Stimulated activated CD8-positive, alpha-beta memory T cell treated with anti-CD3 and anti-CD28 coated beads, Interleukin-15, amount 100 ng/mL, for 4 hours (primary cell): Measurements from ENCODE around the gene HOXC5.
"Not testable (repeated sequence)": the region's sequence is repeated elsewhere in the genome, so short reads cannot be mapped to it uniquely, and the experiment has no call there.

Source experiments
- DNase-seq, 2 donors: peaks; one replicate each; pipeline ENCODE4 v3.0.0-alpha.2; 2020; ENCODE audit warnings: low read depth in 2 of 2

Gene HOXC5

DNA sequence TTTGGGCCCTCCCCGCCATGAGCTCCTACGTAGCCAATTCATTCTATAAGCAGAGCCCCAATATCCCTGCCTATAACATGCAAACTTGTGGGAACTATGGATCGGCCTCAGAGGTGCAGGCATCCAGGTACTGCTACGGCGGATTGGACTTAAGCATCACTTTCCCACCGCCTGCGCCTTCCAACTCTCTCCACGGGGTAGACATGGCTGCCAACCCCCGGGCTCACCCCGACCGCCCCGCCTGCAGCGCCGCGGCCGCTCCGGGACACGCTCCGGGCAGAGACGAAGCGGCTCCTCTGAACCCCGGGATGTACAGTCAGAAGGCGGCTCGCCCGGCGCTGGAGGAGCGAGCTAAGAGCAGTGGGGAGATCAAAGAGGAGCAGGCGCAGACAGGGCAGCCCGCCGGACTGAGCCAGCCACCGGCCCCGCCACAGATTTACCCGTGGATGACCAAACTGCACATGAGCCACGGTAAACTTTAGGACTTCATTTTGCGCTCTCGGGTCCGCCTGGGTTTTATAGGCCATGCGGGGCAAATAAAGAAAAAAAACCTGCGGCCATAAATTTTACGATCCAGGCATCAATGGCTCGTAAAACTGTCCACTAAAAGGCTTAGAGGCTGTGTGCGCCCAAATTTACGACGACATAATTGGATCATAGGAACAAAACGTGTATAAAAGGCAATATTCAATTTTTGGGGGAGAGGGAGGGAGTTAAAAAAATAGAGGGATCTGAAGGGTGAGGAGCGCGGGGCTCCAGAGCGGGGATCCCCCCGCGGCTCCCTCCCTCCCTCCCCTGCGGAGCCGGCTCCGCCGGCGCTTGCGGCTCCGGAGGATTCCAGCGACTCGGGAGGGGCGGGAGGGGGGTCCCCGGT, 493 bp downstream of the HOXC5 start:
- DNase-seq: no peak

DNA sequence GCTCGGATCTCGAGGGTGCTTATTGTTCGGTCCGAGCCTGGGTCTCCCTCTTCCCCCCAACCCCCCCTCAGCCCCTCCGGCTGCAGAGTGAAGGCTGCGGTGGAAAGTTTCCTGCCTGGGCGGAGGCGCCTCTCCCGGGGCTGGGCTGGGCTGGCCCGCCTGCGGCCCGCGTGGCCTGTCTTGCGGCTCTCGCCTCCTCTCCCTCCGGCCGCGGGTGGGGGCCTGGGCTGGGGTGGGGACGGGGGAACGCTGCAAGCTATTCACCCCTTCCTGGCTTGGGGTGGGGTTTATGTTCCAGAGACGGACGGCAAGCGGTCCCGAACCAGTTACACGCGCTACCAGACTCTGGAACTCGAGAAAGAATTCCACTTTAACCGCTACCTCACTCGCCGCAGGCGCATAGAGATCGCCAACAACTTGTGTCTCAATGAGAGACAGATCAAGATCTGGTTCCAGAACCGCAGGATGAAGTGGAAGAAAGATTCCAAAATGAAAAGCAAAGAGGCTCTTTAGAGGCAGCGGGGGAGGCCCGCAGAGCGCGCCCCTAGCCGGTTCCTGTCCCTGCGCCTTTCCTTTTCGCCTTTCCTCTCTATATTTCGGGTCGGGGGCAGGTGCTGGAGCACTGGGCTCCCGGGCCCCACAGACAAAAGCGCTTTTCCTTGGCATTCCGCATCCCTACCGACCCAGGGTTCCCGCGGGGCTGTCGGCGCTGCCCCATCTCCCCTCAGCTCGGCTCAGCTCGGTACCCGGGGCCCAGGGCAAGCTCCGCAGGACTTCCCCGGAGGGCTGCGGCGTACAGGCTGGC, 1.3 kb downstream of the HOXC5 start:
- no peak for DNase-seq

DNA sequence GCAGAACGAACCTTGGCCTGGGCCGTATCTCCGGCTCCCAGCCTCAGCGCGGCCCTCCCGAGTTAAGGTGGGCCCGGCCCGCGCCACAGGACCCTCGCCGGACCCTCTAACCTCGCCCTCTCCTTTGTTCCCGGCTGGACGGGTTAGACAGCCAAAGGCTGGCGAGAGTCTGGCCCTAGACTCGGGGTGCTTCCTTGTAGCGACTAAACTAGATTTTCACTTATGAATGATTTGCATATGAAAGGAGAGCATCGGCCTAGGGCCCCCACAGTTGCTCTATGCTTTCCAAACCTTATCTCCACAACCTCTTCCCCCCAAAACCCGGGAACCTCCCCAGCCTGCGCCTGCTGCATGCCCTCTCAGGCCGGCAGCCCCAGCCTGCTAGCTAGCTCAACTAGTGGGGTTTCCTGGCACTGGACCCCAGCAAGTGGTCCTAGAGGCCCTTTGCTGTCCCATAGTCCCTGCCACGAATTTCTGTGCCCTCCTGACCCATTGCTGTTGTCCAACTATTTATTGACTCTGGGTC, 2.0 kb downstream of the HOXC5 start:
- DNase-seq: no peak

DNA sequence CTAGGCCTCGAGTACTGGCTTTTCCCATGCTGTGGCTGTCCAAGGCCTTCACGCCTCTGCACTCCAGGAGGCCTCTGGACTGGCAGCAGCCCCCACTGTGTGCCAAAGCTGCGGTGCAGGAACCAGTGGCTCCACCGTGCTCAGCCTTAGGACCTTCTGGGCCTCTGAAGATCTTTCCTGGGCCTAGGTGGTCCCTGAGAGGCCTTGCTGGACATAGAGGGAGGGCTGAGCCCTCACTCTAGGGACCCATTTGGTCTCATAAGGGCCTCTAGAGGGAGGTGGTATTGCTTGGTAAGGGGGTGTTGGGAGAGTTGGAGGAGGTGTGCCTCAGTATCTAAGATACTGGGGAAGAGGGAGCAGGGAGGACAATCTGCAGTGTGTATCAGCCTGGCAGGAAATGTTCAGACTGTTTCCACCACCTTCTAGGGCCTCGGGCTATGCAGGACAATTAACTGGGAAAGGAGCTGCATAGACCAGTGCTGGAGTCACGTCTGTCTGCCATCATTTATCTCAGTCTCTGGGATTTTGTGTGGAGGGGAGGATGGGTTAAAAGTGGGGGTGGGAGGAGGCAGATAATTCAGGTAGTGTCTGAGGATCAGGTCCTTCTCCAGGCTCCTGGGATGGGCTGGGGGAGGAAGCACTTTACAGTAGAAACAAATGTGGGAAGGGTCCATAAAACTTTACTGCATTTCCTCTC, 2.9 kb downstream of the HOXC5 start:
- no peak for DNase-seq

DNA sequence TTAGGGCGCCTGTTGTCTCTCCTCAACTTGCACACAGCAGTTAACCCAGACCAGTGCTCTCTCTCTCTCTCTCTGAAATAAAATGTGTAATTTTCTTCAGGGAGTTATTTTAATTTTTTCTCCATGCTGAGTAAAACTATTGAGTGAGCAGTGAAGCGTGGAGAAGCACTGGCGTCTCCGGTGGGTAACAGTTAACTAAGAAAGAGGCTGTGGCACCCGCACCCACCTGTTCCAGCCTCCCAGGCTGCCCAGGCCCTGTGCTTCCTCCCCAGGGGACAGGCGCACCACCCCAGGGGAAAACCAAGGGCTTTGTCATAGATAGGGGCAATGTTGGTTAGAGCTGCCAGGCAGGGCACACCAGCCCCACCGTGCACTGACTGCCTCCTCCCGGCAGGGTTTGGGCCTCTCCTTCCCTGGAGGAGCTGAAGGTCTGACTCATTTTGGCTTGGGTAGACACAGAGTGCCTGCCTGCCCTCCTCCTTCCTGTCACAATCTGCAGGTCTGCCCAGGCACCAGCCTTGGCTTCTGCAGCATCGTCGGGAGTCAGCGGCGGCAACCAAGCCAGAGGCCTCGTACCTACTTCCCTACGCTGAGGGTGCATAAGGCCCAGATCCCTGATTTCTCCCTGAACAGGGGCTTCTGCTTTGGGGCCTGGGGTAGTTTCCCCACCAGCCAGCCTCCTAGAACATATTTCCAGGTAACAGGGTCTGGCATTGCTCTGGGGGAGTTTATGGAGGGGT, 3.9 kb downstream of the HOXC5 start:
- DNase-seq: no peak

DNA sequence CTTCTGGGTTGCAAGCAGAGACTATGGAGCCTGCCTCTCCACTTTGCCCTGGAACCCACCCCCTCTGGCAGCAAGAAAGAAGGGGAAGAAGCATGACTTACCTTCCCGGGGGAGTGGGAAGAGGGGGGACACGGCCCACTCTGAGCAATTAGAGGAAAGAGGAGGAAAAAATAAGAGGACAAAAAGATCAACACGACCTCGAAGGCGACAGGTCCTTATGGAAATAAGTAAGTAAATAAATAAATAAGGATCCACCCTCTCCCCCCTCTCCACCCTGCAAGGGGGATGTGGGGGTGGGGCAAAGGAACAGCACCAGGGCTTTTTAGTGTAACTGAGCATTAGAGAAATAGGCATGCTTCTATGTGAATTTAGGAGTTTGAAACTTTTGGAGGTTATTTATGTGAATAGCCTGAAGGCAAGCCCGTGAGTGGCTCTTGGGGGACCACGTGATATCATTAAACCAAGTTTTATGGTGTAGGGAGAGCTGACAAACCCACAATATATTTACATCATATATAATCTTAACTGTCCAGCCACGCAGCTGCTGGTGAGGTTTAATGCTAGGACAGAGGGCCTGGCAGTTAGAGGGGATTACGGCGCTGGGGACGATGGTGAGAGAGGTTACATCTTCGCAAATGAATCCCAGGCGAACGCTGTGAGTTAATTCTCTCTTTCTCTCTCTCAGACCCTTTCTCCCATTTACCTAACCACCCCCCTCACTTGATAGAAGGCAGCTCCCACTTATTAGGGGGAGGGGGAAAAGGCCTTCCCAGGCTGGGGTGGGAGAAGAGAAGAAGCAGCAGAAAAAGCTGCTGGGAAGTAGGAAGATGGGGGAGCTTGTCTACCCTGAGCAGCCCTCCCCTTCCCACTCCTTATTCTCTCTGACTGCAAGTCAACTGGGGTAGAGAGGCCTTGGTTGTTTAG, 4.8 kb downstream of the HOXC5 start:
- no peak for DNase-seq

DNA sequence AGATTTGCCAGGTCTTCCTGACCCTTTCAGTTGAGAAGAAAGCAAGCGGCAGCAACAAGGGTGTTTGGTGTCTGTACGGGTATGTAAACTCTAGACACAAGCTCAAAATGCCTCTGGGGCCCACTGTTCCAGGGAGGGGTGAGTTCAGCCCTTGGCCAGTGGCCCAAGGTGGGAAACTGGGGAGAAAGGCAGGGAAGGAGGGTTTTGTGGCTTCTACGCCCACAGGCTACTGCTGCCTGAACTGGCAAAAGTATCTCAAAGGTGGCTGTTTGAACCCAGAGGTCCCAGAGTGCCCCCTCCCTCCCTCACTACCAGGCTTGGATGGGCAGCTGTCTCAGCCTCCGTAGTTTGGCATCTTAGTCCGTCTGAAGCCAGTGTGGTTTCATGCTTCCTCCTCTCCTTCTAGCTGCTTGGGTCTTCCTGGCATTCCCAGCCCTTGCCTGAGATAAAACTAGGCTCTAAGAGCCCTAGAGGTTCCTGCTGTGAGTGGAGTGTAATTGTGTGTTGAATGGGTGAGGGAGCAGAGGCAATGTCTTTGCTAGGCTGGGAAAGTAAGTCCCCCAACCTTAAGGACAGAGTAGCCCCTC, 5.5 kb downstream of the HOXC5 start:
- no peak for DNase-seq

DNA sequence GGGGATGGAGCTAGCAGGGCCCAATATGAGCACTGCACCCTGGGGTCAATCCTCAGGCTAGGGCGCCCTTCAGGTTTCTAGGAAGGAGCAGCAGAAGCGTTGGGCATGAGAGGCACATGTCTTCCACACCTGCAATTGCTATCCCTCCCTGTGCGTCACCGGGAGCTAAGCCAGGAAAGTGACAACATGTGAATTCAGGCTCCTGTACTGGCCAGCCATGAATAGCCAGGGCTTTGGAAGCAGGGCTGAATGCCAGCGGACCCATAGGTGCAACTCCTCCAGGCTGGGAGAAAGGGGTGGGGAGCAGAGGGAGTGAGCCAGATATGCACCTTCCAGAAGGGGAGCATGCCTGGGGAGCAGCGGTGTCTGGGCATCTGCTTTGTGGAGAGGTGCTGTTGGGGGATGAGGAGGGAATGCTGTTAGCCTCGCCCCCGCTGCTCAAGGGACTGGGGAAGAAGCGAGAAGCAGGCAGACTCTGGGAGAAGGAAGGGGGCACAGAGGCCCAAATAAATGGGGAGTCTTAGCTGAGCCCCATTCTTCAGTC, 6.1 kb downstream of the HOXC5 start:
- no peak for DNase-seq

DNA sequence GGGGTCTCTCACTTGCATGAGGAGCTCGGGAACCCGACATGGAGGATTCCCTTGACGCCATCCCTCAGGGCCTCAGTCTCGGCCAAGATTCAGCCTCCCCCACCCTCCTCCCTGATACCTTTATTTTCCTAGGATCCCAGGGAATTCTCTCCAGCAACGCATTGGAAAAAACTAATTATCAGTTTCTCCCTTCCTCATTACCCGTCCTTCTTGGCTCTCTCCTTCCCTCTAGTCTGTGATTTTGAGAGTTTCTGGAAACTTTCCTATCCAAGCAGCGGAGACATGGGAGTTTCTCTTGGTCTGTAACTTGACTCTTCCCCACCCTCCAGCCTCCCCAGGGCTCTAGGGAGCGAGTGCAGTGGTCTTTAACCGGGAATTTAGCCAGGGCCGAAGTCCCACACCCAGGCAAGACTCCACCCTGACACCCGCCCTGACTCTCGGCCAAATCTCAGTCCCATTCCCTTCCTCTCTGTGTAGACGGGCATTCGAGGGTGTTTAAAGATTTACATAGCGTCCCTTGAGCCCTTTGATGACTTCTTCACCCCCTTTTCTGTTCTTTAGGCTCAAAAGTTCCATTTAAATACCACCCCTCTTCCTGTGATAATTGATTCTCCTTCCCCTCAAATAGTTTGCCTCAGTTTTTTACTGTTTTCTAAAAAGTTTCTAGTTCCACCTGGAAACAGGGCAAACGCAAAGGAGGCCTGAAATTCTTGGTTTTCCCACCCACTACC, 6.7 kb downstream of the HOXC5 start:
- no peak for DNase-seq

DNA sequence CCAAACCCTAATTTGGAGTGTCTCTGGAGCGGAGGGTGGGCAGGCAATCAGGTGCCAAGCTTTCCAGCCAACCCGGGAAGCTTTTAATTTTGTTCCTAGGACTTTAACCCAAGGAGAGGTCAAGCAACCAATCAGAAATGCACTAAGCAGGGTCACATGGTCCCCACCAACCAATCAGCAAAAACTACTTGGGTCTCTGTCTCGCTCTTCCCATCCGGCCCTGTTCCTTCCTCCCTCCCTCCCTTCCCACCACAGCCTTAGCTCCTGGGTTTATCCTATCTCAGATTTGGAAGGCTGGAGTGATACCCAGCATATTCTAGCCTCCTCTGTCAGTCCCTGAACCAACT, 7.3 kb downstream of the HOXC5 start:
- no peak for DNase-seq

DNA sequence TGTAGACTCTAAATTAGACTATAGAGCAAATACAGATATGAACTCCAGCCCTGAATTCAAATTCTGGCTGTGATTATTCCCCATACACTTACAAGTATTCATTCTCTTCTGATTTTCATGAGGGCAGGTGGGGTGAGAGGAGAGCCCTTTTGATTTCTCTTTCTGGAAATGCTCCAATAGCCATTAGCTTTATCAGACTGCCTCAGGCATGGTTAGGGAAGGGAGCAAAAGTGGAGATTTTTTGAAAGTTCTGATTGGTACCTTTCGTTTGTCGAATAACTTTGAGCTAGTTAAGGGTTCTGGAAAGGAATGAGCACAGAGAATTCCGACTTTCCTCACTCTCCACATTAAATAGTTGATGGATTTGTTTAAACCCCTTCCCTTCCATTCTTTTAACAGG, 7.8 kb downstream of the HOXC5 start:
- DNase-seq: no peak

DNA sequence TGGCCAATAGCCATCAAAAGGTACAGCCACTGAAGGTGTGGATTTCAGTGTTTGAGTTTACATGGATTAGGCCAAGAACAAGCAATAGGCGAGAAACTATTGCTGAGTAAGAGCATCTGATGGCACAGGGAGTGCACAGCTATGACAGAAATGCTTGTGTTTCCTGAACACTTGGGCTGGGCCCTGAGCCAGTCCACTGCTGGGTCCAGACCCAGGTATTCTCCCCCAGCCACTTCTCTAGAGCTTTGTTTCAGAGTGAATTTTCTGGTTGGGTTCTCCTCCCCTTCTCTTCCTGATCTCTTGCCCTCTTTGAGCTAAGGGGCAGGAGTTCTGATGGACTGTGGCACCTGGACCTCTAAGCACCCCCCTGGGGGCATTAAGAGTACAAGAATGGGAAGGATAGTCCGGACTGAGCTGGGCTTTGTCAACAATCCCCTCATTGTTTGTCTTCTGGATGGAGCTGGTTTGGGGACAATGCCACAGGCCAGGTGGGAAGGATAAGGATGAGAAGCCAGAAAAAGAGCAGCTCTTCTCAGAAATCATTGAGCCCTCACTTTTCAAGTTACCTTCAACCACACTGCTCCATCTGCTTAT, 8.3 kb downstream of the HOXC5 start:
- no peak for DNase-seq

DNA sequence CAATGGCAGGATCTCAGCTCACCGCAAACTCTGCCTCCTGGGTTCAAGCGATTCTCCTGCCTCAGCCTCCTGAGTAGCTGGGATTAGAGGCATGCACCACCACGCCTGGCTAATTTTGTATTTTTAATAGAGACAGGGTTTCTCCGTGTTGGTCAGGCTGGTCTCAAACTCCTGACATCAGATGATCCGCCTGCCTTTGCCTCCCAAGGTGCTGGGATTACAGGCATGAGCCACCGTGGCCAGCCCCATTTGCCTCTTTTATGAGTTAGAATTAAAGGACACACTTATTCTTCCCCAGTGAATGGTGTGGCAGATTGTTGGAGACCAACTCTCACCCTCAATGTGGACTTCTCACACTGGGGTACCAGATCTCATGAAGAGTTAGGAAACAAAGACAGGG, 9.2 kb downstream of the HOXC5 start:
- not testable (repeated sequence) for DNase-seq

DNA sequence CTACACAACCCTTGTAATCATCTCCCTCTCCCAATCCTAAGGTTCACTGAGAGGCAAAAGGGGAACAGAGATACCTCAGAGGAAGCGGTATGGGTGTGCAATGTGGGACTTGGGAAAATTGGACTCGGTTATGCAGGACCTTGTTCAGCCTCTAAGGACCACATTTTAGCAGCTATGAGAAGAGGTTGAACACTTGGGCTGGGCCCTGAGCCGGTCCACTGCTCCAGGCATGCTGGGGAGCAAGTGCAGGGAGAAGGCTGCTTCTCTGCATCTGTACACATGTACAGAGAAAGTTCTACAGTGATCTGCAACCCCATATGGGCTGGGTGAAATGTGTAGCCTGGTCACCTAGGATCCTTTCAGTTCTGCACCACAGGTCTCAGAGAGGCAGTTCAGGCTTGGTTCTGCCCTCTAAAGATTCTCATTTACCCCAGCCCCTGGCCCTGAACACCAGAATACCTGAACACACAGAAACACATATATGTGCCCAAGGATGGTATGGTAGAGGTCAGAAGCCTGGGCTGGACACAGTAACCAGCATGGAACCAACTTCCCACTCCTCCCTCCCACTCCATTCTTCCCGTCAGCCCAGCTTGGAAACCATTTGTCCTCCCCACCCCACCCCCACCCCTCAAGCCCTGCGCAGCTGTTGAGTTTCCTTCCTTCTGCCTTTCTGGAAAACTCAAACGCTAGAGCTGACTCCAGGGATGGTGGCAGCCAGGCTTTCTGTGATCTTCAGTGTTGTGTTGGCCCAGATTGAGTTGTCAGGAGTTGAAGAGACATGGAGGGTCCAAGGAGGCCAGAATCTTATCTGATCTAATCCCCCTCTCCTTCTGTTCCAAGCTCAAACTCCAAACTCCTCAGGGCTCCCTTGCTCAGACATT, 10.4 kb downstream of the HOXC5 start:
- DNase-seq: no peak

DNA sequence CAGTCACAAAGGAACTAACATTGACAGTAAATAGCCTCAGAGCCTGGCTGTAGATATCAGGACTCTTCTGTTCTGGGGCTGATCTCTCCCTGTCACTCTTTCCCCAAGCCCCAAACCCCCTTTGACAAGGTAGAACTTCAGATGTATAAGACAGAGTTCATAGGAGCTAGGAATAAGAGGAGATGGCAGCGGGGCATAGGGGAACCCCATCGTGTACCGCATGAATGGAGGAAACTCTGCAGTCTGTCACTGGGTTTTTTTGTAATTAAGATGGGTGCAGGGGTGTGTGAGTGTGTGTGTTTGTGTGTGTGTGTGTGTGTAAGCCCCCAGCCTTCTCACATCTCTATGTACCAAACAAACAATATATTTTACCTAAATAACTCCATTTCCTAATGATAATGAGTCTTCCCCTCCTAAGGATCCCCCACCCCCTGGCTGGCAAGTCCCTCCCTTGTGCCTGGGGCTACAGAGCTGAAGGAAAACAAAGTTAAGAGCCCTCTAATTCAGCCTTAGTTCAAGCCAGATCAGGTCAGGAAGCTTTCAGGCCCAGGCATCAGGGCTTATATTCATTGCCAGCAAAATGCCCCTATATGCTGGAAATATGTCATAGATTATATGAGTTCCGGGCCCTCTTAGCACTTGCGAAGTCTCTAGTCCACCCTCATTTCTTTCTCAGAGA, 11.7 kb downstream of the HOXC5 start:
- no peak for DNase-seq

DNA sequence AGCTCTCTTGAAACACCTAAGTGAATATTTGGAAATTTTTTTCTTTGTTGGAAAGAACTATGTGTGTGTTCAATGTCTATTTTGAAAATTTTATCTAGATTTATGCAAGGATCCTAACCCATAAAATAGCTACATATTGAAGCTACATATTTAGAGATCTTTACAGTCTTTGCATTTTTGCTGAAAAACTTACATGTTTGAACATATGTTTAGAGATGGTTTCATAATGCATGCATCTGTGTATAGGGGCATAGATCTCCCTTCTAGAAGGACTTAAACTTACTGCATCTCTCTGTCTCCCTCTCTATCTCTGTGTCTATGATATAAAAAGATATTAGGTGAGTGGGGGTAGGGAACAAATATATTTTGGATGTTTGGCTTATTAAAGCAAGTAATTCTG, 12.6 kb downstream of the HOXC5 start:
- DNase-seq: no peak

DNA sequence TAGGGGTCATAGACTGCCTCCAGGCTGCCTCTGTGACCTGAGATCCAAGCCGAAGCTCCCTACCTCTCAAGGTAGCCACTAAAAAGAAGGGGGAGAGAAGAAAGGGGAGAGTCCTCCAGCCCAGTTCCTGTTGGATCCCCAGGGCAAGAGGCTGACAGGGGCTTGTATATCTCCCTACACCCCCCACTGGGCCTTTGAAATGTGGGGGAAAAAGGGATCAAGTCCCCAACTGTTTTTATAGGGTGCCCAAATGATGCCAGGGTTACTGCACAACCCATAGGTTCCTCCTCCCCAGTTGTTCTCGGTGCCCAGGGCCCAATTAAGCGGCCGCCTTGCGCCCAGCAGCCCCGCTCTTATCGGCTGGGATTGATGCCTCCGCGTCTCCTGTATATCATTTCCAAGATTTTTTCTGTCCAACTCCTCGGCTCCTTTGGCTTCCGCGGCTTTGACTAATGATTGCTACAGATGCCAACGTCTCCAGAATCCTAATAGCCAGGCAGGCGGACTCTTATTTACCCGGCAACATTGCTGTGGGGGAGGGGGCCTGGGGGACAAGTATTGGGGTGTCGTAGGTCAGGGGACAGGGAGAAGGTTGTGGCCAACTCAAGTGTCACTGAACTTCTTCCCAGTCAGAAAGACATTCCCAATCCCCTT, 13.1 kb downstream of the HOXC5 start:
- DNase-seq: no peak
